Astrocyte of the spinal cord (primary cell): ENCODE data around the gene CHST8.

Source experiments
- DNase-seq: peaks from one replicate; pipeline ENCODE4 v3.0.0; 2011; ENCODE audit warnings: low read depth, low spot score
- H3K4me3 ChIP-seq: 2 replicates; pipeline ENCODE4 v1.5.1; 2011; ENCODE audit warnings: low read depth, mild to moderate bottlenecking, low read length, moderate library complexity
- CTCF ChIP-seq: IDR thresholded peaks from 2 replicates; pipeline ENCODE4 v1.5.1; 2012; ENCODE audit warnings: low read depth, mild to moderate bottlenecking, low read length, inconsistent platforms
- in situ Hi-C: cut with HindIII; loops from 2 replicates; pipeline ENCODE4 v1.10.0; 2017; ENCODE audit warnings: low sequenced_read_pairs

The CHST8 gene

DNA sequence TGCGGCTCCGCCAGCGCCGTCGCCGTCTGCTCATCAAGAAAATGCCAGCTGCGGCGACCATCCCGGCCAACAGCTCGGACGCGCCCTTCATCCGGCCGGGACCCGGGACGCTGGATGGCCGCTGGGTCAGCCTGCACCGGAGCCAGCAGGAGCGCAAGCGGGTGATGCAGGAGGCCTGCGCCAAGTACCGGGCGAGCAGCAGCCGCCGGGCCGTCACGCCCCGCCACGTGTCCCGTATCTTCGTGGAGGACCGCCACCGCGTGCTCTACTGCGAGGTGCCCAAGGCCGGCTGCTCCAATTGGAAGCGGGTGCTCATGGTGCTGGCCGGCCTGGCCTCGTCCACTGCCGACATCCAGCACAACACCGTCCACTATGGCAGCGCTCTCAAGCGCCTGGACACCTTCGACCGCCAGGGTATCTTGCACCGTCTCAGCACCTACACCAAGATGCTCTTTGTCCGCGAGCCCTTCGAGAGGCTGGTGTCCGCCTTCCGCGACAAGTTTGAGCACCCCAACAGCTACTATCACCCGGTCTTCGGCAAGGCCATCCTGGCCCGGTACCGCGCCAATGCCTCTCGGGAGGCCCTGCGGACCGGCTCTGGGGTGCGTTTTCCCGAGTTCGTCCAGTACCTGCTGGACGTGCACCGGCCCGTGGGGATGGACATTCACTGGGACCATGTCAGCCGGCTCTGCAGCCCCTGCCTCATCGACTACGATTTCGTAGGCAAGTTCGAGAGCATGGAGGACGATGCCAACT is 150.5 kb downstream of the CHST8 start:
- no peak overlapping the region for H3K4me3 ChIP-seq
- in situ Hi-C loops: no loop called here
- no peak for TF ChIP-seq CTCF
- no peak for DNase-seq

GRCh38 chr19:33772858-33773180 is 151.1 kb downstream of the CHST8 start:
- TF ChIP-seq CTCF: no peak
- in situ Hi-C loops: no loop called here
- no peak for DNase-seq
- no peak overlapping the region for H3K4me3 ChIP-seq

GRCh38 chr19:33773704-33774624 is 152.2 kb downstream of the CHST8 start:
- in situ Hi-C loops: no loop called here

GRCh38 chr19:33774751-33775150 is 153.0 kb downstream of the CHST8 start:
- no peak overlapping the region for H3K4me3 ChIP-seq
- in situ Hi-C loops: no loop called here
- DNase-seq: no peak
- TF ChIP-seq CTCF: no peak

More at GRCh38 chr19:33773704-33774624, 152.2 kb downstream of the CHST8 start:
- no peak for TF ChIP-seq CTCF
- DNase-seq: no peak
- no peak overlapping the region for H3K4me3 ChIP-seq

DNA sequence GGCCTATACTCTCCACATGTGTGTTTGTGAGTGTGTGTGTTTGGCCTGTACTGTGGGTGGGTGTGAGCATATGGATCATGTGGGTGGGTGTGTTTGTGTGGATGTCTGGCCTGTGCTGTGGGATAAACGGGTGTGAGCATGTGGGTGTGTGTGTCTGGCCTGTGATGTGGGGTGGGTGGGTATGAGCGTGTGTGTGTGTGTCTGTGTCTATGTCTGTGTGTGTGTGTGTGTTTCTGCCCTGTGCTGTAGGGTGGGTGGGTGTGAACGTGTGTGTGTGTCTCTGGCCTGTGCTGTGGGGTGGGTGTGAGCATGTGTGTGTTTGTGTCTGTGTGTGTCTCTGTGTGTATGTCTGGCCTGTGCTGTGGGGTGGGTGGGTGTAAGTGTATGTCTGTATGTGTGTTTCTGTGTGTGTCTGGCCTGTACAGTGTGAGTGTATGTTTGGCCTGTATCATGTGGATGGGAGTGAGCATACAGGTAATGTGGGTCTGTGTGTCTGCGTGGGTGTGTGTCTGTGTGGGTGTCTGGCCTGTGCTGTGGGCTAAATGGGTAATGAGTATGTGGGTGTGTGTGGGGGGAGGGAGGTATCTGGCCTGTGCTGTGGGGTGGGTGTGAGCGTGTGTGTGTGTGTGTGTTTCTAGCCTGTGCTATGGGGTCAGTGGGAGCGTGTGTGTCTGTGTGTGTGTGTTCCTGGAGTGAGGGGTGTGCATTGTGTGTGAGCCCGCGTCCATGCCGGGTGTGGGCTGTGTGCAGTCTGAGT is 154.2 kb downstream of the CHST8 start:
- DNase-seq: no peak
- in situ Hi-C loops: no loop called here
- TF ChIP-seq CTCF: no peak
- H3K4me3 ChIP-seq: no peak overlapping the region

GRCh38 chr19:33777351-33777750 is 155.6 kb downstream of the CHST8 start:
- no peak overlapping the region for H3K4me3 ChIP-seq
- TF ChIP-seq CTCF: no peak
- in situ Hi-C loops: no loop called here
- DNase-seq: no peak
